ENCODE measurements around the gene HHATL. TPM values are rescaled to one million over a fixed set of nuclear protein-coding genes. Genes with fewer than 3 reads are reported as not detected.

HHATL gene
- polyA plus RNA-seq, 1 experiment = not detected

DNA sequence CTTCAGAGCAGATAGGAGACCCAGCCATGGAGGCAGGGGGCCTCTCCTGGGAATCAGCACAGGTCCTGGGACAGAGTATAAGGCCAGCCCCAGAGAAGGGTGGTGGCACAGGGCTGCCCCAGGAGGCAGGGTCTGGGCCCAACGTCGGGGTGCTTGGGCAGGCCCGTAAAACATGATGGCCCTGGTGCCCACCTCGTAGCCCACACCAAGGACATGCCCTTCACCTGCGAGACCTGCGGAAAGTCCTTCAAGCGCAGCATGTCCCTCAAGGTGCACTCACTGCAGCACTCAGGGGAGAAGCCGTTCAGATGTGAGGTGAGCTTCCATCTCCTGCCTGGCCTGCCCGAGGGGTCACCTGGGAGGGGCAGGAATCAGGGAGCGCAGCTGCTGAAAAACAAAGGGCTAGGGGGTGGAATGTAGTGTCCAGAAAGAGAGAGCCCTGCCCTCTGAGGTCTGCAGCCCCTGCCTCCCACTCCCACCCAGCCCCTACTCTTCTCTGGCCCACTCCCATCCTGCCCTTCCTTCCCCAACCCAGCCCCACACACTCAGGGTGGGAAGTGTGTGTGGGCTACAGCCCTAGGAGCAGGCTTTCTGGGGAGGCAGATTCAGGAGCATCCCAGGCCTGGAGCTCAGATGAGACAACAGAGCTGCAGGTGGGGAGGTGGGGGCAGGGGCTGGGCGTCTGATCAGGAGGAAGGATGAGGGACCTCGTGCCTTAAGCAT lies 39.6 kb downstream of the HHATL start:
- Histone ChIP-seq H3K27me3 (ENCODE audit: control insufficient read depth, insufficient read depth, low read length) (no peaks in the 10 kb centered on the region), H3K36me3 (ENCODE audit: control insufficient read depth, insufficient read depth, low read length) (peaks cover 29% of the 10 kb centered on the region), H3K4me3 (ENCODE audit: low read depth, low read length) (no peak overlapping the region)
- CTCF ChIA-PET = no interaction called here
- TF ChIP-seq, protein P1, sequence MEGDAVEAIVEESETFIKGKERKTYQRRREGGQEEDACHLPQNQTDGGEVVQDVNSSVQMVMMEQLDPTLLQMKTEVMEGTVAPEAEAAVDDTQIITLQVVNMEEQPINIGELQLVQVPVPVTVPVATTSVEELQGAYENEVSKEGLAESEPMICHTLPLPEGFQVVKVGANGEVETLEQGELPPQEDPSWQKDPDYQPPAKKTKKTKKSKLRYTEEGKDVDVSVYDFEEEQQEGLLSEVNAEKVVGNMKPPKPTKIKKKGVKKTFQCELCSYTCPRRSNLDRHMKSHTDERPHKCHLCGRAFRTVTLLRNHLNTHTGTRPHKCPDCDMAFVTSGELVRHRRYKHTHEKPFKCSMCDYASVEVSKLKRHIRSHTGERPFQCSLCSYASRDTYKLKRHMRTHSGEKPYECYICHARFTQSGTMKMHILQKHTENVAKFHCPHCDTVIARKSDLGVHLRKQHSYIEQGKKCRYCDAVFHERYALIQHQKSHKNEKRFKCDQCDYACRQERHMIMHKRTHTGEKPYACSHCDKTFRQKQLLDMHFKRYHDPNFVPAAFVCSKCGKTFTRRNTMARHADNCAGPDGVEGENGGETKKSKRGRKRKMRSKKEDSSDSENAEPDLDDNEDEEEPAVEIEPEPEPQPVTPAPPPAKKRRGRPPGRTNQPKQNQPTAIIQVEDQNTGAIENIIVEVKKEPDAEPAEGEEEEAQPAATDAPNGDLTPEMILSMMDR (IDR thresholded peaks at IDR 0.05; ENCODE audit: insufficient read depth, low read depth, low read length) = no peak
- POLR2A ChIA-PET = no interaction called here
- no peak for DNase-seq (ENCODE audit: low read depth)

- ChIA-PET POLR2A (no interaction called here), CTCF (interaction anchor here (0.7 to 1.1 kb wide), 2 partner anchors 81 to 84 kb away, joined by 3 read pairs; no protein-coding TSS in a partner anchor)
- H3K36me3 ChIP-seq (ENCODE audit: control insufficient read depth, insufficient read depth, low read length) = peaks cover 29% of the 10 kb centered on the region
- TF ChIP-seq, protein P1 (IDR thresholded peaks at IDR 0.05; ENCODE audit: insufficient read depth, low read depth, low read length) = no peak
- no peak for DNase-seq (ENCODE audit: low read depth)
- H3K27me3 ChIP-seq (ENCODE audit: control insufficient read depth, insufficient read depth, low read length) = no peaks in the 10 kb centered on the region
- no peak overlapping the region for H3K4me3 ChIP-seq (ENCODE audit: low read depth, low read length)
Observed at GRCh38 chr3:42662037-42662812, 40.4 kb downstream of the HHATL start.

DNA sequence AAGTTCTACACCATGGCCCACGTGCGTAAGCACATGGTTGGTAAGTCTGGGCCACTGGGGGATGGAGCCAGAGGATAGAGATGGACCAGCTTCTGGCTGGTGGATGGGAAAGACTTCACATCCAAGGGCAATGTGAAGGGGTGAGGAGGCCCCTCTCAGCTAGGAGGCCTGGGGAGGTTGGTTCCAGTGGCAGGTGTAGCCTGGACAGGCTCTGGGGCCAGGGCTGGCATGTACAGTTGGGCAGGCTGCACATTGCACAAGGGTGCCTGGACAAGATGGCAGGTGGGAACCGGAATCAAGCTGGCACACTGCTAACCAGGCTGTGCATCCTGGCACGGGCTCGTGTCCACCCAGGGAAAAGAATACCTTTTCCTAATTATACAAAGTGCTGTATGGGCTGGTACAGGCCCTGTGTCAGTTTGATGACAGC lies 41.0 kb downstream of the HHATL start:
- CTCF ChIA-PET = interaction anchor here (0.7 to 1.2 kb wide), 3 partner anchors 9 to 85 kb away, joined by 3 read pairs; no protein-coding TSS in a partner anchor
- DNase-seq (ENCODE audit: low read depth) = no peak
- no peaks in the 10 kb centered on the region for H3K27me3 ChIP-seq (ENCODE audit: control insufficient read depth, insufficient read depth, low read length)
- no peak overlapping the region for H3K4me3 ChIP-seq (ENCODE audit: low read depth, low read length)
- POLR2A ChIA-PET = no interaction called here
- H3K36me3 ChIP-seq (ENCODE audit: control insufficient read depth, insufficient read depth, low read length) = peaks cover 29% of the 10 kb centered on the region
- TF ChIP-seq, protein P1 (IDR thresholded peaks at IDR 0.05; ENCODE audit: insufficient read depth, low read depth, low read length) = no peak

- no peak overlapping the region for H3K4me3 ChIP-seq (ENCODE audit: low read depth, low read length)
- no peak for DNase-seq (ENCODE audit: low read depth)
- H3K27me3 ChIP-seq (ENCODE audit: control insufficient read depth, insufficient read depth, low read length) = no peaks in the 10 kb centered on the region
- ChIA-PET POLR2A (no interaction called here), CTCF (interaction anchor here (0.7 to 1.2 kb wide), 3 partner anchors 9 to 86 kb away, joined by 3 read pairs; no protein-coding TSS in a partner anchor)
- TF ChIP-seq, protein P1 (IDR thresholded peaks at IDR 0.05; ENCODE audit: insufficient read depth, low read depth, low read length) = no peak
- peaks cover 29% of the 10 kb centered on the region for H3K36me3 ChIP-seq (ENCODE audit: control insufficient read depth, insufficient read depth, low read length)
Observed at GRCh38 chr3:42660898-42661297, 41.7 kb downstream of the HHATL start.

DNA sequence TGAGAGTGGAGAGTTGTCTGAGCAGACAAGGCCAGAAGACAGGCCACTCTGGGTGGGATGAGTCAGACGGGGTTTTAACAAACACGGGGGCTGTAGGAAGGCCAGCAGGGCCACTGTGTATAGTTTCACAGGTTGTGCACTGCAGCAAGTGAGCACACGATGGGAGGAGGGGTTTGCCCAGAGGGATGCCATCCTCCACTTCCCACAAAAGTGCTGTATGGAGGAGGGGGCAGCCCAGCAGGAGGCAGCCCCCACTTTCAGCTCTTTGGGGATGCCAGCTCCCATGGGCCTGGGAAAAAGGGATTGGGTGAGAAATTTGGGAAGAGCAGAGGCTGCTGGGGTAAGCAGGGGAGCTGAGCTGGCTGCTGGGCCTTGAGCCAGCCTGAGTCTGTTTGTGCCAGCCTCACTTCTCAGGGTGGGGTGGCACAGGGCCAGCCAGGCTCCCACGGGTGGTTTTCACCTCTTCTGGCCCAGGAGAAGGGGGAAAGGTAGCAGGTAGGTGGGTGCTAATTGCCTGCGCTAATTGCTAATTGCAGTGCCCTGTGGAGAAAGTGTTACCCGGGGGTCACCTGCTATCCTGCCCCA lies 42.4 kb downstream of the HHATL start:
- ChIA-PET CTCF (interaction anchor here (0.7 to 1.2 kb wide), 2 partner anchors 8 to 51 kb away, joined by 3 read pairs; no protein-coding TSS in a partner anchor), POLR2A (no interaction called here)
- H3K36me3 ChIP-seq (ENCODE audit: control insufficient read depth, insufficient read depth, low read length) = peaks cover 29% of the 10 kb centered on the region
- H3K4me3 ChIP-seq (ENCODE audit: low read depth, low read length) = no peak overlapping the region
- TF ChIP-seq, protein P1 (IDR thresholded peaks at IDR 0.05; ENCODE audit: insufficient read depth, low read depth, low read length) = no peak
- H3K27me3 ChIP-seq (ENCODE audit: control insufficient read depth, insufficient read depth, low read length) = no peaks in the 10 kb centered on the region
- no peak for DNase-seq (ENCODE audit: low read depth)

Measured in BJ (cell line).